Right forelimb (tissue), 1 donor: ENCODE results near the gene POU2F2.
A peak's percentile ranks its signal among the peaks of the same experiment; 100 is the strongest.

Experiments used
- DNase-seq: peaks from one replicate; pipeline ENCODE4 v3.0.0-alpha.2; 2018

POU2F2 gene

DNA sequence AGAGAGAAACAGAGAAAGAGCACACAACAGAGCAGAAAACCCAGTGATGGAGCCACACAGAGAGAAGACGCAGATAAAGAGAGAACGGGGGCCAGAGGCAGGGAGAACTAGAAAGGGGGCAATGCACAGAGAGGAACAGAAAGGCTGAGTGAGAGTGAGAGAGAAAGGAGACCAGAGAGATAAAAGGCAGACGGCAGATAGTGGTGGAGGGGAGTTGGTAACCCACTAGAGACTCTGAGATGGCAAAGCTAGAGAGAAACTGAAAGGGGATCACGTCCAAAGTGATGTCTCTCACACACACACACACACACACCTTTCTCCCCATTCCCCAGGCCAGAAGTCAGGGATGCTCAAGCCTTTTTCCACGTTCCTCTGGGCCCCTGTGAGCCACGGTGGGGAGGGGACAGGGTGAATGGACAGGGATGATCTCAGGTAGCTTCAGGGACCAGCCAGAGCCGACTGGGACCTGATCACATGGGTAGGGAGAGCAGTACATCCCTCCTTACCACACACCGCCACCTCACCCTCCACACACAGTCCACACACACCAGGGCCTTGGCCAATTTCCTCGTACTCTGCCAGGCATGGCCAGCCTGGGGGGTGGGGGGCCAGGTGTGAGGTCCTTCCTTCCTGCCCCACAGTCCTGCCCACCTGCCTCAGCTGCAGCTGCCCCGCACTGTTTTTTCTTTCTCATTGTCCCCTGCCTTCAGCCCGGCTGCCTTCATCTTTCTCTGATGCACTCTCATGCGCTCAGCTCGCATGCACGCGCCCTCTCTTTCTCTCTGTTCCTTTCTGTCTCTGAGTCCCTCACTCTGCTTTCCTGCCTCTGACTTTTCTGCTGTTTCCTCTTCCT, 22.5 kb upstream of the POU2F2 start:
- DNase-seq: no peak

GRCh38 chr19:42153672-42154433, 21.6 kb upstream of the POU2F2 start:
- no peak for DNase-seq

DNA sequence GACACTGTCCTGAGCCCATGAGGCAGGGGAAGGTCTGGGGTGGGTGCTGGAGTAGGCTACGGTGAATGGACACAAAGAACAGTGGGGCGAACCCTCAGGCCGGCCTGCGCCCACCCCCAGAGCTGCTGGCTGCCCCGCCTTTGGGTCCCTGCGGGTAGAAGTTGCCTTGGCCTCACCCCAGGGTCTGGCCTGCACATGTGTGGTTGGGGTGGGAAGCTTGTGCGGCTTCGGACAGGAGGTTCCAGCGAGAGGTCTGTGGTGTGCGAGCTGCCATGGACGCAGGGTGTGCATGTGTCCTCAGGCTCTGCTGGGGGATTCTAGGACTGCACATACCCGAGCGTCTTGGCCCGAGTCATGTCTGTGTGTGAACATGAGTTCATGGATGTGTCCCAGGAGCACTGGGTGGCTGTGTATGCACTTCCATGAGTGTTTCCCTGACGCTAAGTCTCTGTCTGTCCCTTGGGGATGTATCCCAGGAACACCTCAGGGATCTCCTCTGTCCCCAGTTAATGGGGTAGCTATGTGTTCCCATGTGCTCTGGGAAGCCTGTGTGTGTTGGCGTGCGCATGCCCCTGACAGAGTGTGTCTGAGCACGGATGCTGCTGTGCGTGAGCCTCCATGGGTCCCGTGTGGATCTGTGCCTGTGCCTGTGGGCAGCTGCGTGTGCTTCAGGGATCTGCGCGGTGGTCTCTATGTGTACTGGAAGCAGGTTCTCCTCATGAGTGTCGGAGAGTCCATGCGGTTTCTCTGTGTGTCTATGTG, 20.8 kb upstream of the POU2F2 start:
- no peak for DNase-seq

GRCh38 chr19:42151782-42152684, 19.8 kb upstream of the POU2F2 start:
- DNase-seq: no peak

DNA sequence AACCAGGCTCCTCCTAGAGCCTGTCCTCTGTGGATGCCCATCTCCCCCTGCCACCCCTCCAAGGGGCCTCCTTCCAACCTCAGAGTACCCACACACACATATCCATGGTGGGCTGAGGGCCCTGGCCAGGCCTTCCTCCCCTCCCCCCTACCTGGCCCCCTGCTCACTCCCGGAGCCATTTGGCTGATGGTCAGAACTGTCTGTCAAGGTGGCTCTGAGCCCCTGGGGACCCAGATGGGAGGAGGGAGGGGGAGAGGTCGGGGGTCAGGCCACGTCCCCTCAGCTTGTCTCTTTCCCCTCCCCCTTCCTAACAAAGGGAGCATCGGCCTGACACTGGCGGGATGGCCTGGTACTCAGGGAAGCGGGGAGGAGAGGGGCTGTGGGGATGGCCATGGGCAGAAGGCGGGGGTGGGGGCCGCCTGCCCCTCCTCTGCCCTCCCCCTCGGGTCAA, 18.7 kb upstream of the POU2F2 start:
- no peak for DNase-seq

- DNase-seq: no peak
Observed at GRCh38 chr19:42150364-42150763, 18.1 kb upstream of the POU2F2 start.

DNA sequence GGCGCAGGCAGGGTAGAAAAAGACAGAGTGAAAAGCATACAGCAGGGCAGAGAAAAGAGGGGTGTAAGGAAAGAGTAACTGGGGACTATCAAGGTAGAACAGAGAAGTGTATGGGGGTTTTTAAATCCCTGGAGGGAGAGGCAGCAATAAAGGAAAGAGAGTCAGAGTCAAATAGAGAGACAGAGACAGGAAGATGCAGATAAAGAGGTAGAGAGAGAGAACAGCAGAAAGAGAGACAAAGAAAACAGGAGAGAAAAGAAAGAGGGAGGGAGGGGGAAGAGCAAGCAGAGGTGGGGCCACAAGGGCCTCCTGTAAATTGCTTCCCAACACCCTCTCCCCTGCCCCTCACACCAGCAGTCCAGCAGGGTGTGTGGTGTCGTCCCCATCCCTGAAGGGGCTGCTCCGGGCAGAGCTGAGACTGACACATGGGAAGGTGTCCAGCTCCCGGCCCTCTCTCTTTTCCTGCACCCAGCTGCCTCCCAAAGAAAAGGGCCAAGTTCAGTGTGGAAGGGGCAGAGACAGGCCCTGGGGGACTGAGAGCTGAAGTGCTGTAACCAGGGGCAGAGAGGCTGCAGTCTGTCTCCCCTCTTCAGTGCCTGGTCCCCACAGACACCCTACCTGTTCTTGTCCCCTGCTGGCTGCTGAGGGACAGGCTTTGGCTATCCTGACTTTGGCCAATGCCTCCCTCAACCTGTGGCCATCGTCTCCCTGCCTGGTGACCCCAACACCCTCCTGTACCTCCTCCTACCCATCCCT, 17.4 kb upstream of the POU2F2 start:
- no peak for DNase-seq

GRCh38 chr19:42148266-42148665, 16.0 kb upstream of the POU2F2 start:
- no peak for DNase-seq

- peak; percentile 65 for DNase-seq
Observed at GRCh38 chr19:42143341-42144234, 11.3 kb upstream of the POU2F2 start.

DNA sequence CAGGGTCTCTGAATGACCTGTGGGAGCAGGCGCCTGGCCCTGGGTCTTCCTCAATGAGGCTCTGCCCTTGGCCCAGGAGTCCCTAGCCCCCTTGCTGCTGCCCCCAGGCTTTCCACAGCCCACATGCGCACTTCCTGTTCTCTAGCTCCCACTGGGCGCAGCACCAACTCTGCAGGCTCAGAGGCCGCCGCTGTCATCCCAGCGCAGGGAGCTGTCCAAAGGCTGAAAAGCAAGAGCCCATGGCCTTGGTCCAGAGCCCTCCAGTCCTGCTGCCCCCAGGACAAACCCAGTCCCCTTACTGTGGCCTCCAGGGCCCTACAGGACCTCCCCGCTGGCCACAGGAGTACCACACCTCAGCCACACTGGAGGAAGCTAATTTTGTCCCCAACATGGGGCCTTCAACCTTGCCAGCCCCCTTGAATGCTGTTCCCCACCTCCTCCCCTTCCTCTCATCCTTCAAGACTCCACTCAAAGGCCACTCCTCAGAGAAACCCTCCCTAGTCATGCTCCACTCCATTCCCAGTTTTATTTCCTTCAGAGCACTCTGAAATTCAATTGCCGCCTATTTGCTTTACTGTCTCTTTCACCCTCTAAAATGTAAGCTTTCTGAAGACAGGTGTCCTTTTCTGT, 8.0 kb upstream of the POU2F2 start:
- DNase-seq: peak; percentile 83

- DNase-seq: no peak
Observed at GRCh38 chr19:42134535-42135070, 2.4 kb upstream of the POU2F2 start.

DNA sequence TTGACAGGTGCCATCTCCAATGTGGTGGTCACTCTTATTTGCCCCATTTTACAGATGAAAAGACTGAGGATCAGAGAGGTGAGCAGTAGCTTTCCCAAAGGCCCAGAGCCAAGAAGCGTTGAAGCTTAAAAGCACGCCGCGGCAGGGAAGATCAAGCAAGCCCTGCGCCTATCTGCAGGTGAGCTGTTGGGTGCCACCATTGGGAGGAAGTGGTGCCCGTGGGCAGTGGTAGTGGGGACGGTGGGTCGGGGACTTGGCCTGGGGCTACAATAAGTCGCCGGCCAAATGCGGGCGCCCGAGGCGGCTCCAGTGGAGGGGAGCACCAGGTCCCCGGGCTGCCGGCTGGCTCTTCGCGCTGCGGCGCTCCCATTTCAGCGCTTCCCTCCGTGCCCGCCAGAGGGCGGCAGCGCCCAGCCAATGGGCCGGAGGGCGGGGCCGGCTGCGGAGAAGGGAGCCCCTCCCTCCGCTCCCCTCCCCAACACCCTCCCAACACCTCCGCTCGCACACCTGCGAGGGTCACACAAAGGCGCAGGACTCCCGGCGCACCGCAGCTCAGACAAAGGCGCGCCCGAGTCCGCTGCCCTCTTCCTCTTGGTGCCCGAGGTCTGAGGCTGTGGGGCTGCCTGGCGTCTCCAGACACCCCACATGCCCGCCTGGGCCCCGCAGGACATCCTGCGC, 744 bp upstream of the POU2F2 start:
- peak; percentile 83 for DNase-seq

- DNase-seq: no peak
Observed at GRCh38 chr19:42131149-42132029, 857 bp downstream of the POU2F2 start.

- DNase-seq: no peak
Observed at GRCh38 chr19:42130254-42130573, 2.0 kb downstream of the POU2F2 start.

GRCh38 chr19:42129399-42130253, 2.6 kb downstream of the POU2F2 start:
- peak; percentile 59 for DNase-seq

DNA sequence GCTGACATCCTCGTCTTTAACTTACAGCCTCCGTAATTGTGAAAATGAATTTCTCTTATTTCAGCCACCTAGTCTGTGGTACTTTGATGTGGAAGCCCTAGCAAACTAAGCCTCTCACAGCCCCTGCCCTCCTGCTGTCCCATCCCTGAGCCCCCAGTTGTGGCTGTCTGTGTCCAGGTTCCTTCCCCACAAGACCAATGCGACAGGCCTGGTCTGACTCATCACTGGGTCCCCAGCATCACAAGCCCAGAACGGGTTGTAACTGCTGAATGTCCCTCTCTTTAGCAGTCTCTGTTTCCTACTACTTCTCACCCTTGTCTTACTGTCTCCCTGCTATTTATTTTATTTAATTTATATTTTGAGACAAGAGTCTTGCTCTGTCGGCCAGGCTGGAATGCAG, 5.7 kb downstream of the POU2F2 start:
- DNase-seq: no peak

- DNase-seq: no peak
Observed at GRCh38 chr19:42125536-42125935, 6.7 kb downstream of the POU2F2 start.
